BJ (cell line): ENCODE measurements around the gene LIN37. TPM values are rescaled to one million over a fixed set of nuclear protein-coding genes. Genes with fewer than 3 reads are reported as not detected.

ENCODE experiments used
- CTCF ChIA-PET: fragments of 350-600 bp; formaldehyde crosslinking; extraction: SDS; loops from one replicate; lab custom pipeline; 2021; ENCODE audit warnings: antibody characterized with exemption, inconsistent platforms; lab: Yijun Ruan, JAX
- POLR2A ChIA-PET: fragments of 300-600 bp; sonication (Branson Sonifier 250); formaldehyde crosslinking; extraction: SDS; loops from one replicate; lab custom pipeline; 2021; ENCODE audit warnings: antibody characterized with exemption; lab: Charles Lee
- DNase-seq: peaks from one replicate; pipeline ENCODE4 v3.0.0-alpha.2; 2011; ENCODE audit warnings: low read depth
- H3K27me3 ChIP-seq: 2 replicates; pipeline ENCODE4 v1.6.0; 2011; ENCODE audit warnings: low read length; ENCODE audit not compliant: control insufficient read depth, insufficient read depth
- H3K36me3 ChIP-seq: 2 replicates; pipeline ENCODE4 v1.5.1; 2011; ENCODE audit warnings: low read length; ENCODE audit not compliant: control insufficient read depth, insufficient read depth
- H3K4me3 ChIP-seq: 2 replicates; pipeline ENCODE4 v1.5.1; 2011; ENCODE audit warnings: low read depth, mild to moderate bottlenecking, control low read depth, low read length
- polyA plus RNA-seq: library from polyadenylated mRNA; depleted of rRNA; stranded (reverse); fragments of >200 nt; gene quantifications from 2 replicates; pipeline ENCODE4 v1.2.3, GENCODE V29; 2011
- TF ChIP-seq, protein P1 (sequence below): IDR thresholded peaks from 2 replicates; pipeline ENCODE4 v1.5.1; 2011; ENCODE audit warnings: low read depth, mild to moderate bottlenecking, control low read depth, inconsistent platforms, low read length, moderate library complexity; ENCODE audit not compliant: insufficient read depth

LIN37 gene
- polyA plus RNA-seq, 1 experiment = 15.0 TPM

GRCh38 chr19:35731779-35732405 lies 16.5 kb upstream of the LIN37 start:
- CTCF ChIA-PET = interaction anchor here (1.2 kb wide), 1 partner anchor 9 kb away, joined by 3 read pairs; no protein-coding TSS in a partner anchor
- POLR2A ChIA-PET = no interaction called here
- H3K4me3 ChIP-seq = no peak overlapping the region
- peaks cover 68% of the 10 kb centered on the region for H3K36me3 ChIP-seq
- no peaks in the 10 kb centered on the region for H3K27me3 ChIP-seq
- TF ChIP-seq, protein P1, sequence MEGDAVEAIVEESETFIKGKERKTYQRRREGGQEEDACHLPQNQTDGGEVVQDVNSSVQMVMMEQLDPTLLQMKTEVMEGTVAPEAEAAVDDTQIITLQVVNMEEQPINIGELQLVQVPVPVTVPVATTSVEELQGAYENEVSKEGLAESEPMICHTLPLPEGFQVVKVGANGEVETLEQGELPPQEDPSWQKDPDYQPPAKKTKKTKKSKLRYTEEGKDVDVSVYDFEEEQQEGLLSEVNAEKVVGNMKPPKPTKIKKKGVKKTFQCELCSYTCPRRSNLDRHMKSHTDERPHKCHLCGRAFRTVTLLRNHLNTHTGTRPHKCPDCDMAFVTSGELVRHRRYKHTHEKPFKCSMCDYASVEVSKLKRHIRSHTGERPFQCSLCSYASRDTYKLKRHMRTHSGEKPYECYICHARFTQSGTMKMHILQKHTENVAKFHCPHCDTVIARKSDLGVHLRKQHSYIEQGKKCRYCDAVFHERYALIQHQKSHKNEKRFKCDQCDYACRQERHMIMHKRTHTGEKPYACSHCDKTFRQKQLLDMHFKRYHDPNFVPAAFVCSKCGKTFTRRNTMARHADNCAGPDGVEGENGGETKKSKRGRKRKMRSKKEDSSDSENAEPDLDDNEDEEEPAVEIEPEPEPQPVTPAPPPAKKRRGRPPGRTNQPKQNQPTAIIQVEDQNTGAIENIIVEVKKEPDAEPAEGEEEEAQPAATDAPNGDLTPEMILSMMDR = no peak
- DNase-seq = no peak

DNA sequence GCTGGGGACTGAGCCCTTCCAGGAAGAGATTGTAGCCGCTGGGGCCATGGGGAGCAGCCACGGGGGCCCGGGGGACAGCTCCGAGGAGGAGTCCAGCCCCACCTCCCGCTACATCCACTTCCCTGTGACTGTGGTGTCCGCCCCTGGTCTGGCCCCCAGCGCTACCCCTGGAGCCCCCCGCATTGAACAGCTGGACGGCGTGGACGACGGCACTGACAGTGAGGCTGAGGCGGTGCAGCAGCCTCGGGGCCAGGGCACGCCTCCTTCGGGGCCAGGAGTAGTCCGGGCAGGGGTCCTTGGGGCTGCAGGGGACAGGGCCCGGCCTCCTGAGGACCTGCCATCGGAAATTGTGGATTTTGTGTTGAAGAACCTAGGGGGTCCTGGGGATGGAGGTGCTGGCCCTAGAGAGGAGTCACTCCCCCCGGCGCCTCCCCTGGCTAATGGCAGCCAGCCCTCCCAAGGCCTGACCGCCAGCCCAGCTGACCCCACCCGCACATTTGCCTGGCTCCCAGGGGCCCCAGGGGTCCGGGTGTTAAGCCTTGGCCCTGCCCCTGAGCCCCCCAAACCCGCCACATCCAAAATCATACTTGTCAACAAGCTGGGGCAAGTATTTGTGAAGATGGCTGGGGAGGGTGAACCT lies 15.7 kb upstream of the LIN37 start:
- peaks cover 66% of the 10 kb centered on the region for H3K36me3 ChIP-seq
- no peaks in the 10 kb centered on the region for H3K27me3 ChIP-seq
- CTCF ChIA-PET = interaction anchor here (1.2 kb wide), 1 partner anchor 8 kb away, joined by 3 read pairs; no protein-coding TSS in a partner anchor
- POLR2A ChIA-PET = no interaction called here
- DNase-seq = no peak
- TF ChIP-seq, protein P1 = no peak
- no peak overlapping the region for H3K4me3 ChIP-seq

DNA sequence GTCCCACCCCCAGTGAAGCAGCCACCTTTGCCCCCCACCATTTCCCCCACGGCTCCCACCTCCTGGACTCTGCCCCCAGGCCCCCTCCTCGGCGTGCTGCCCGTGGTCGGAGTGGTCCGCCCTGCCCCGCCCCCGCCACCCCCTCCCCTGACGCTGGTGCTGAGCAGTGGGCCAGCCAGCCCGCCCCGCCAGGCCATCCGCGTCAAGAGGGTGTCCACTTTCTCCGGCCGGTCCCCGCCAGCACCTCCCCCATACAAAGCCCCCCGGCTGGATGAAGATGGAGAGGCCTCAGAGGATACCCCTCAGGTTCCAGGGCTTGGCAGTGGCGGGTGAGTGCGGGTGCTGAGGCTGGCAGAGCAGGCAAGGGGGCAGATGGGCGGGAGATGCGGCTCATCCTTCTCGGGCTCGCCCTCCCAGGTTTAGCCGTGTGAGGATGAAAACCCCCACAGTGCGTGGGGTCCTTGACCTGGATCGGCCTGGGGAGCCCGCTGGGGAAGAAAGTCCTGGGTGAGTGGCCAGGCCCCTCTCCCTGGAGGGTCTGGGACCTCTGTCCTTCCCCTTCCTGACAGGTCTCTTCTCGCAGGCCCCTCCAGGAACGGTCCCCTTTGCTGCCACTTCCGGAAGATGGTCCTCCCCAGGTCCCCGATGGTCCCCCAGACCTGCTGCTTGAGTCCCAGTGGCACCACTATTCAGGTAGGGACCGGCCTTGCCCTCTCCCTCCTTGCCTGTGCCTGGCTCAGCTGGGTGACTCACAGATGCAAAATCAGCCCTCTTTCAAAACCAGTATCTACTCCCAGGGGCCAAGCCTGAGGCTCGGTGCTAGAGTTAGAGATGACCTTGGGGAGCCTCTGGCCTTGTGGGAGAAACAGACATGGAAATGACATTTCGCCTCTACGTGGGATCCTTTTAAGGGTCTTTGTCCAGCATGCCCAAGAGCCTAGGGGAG lies 14.9 kb upstream of the LIN37 start:
- TF ChIP-seq, protein P1 = no peak
- Histone ChIP-seq H3K36me3 (peaks cover 65% of the 10 kb centered on the region), H3K27me3 (no peaks in the 10 kb centered on the region), H3K4me3 (no peak overlapping the region)
- DNase-seq = no peak
- ChIA-PET CTCF (no interaction called here), POLR2A (no interaction called here)

DNA sequence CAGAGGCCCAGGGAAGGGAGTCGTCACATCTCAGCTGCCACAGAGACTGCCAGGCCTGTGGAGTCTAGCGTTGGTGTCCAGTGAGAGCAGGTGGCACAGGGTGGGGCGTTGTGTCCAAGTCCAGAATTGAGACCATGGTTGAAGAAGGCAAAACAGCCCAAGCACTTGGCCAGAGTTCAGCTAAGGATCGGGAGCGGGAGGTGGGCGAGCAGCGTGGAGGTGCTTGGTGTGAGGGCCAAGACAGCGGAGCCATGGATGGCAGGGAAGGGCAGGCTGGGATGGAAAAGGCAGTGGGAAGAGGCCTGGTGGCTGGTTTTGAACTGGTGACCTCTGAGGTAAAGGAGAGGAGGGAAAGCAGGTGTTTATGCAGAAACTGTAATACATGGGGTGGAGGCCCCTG lies 14.1 kb upstream of the LIN37 start:
- Histone ChIP-seq H3K27me3 (no peaks in the 10 kb centered on the region), H3K4me3 (no peak overlapping the region), H3K36me3 (peaks cover 60% of the 10 kb centered on the region)
- TF ChIP-seq, protein P1 = no peak
- DNase-seq = no peak
- POLR2A ChIA-PET = no interaction called here
- CTCF ChIA-PET = no interaction called here

DNA sequence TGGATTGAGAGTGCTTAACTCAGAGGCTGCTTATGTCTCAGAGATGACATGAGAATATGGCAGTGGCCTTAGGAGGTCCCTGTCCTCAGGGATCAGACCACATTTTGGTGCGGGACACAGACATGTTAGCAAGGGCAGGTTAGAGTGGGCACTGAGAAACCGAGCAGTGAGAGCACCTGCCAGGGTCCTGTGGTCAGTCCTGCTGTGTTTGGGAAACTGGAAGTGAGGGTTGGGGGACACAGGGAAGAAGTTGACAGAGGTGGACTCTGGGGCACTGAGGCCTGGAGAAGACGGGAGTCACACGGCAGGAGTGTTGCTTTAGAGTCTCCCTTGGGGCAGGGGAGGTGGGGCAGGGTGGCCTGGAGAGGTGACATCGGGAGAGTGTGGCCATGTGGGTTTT lies 13.5 kb upstream of the LIN37 start:
- CTCF ChIA-PET = no interaction called here
- no peaks in the 10 kb centered on the region for H3K27me3 ChIP-seq
- no peak for DNase-seq
- no peak overlapping the region for H3K4me3 ChIP-seq
- peaks cover 56% of the 10 kb centered on the region for H3K36me3 ChIP-seq
- POLR2A ChIA-PET = no interaction called here
- TF ChIP-seq, protein P1 = no peak
